Embryonic facial prominence (tissue), 1 donor: ENCODE results near the gene ISCU.

Source experiments
- DNase-seq: peaks from one replicate; pipeline ENCODE4 v3.0.0-alpha.2; 2016; ENCODE audit errors: extremely low spot score

ISCU gene

DNA sequence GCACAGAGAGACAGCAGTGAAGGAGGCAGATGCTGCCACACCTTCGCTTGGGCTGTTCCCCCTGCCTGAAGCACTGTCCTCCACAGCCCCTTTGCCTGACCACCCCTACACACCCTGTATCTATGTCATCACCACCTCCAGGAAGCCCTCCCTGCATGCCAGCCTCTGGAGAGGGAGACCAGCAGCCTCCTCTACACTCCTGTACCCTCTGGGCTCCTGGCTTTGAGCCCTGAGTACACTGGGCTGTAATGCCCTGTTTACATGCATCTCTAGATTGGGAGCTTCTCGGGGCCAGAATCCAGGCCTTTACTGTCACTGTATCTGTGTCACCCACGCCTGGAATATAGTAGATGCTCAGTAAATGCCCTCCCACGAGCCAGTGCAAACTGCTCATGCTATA lies 41.3 kb downstream of the ISCU start:
- no peak for DNase-seq

GRCh38 chr12:108604208-108604941 lies 42.0 kb downstream of the ISCU start:
- no peak for DNase-seq

- no peak for DNase-seq
Observed at GRCh38 chr12:108605000-108605689, 42.7 kb downstream of the ISCU start.

- no peak for DNase-seq
Observed at GRCh38 chr12:108605690-108606406, 43.5 kb downstream of the ISCU start.

GRCh38 chr12:108606492-108606891 lies 44.1 kb downstream of the ISCU start:
- DNase-seq: no peak

DNA sequence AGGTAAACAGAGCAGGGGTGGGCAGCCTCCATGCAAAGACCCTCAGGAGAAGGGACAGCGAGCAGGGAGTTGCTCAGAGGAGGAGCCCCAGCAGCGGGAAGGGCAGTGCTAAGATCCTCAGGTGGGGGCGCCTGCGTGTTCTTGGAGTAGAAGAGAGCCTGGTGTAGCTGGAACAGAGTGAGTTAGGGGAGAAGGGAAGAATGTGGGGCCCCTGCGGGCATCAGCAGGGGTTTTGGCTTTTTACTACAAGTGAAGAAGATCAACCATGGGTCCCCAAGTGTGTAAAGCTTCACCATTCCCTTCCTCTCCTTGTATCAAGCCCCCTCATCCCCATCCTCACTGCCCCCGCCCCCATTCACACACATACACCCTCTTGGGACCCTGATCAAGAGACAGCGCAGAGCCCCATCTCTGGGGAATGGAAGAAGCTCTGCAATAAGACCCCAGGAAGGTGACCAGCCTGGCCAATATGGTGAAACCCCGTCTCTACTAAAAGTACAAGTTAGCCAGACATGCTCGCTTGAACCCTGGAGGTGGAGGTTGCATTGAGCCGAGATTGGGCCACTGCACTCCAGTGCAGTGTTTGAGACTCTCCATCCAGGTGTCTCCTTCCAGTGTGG lies 45.7 kb downstream of the ISCU start:
- no peak for DNase-seq

GRCh38 chr12:108608616-108609015 lies 46.2 kb downstream of the ISCU start:
- DNase-seq: no peak

- DNase-seq: peak; percentile 76
Observed at GRCh38 chr12:108609537-108610335, 47.3 kb downstream of the ISCU start.

- no peak for DNase-seq
Observed at GRCh38 chr12:108610336-108610815, 48.0 kb downstream of the ISCU start.

DNA sequence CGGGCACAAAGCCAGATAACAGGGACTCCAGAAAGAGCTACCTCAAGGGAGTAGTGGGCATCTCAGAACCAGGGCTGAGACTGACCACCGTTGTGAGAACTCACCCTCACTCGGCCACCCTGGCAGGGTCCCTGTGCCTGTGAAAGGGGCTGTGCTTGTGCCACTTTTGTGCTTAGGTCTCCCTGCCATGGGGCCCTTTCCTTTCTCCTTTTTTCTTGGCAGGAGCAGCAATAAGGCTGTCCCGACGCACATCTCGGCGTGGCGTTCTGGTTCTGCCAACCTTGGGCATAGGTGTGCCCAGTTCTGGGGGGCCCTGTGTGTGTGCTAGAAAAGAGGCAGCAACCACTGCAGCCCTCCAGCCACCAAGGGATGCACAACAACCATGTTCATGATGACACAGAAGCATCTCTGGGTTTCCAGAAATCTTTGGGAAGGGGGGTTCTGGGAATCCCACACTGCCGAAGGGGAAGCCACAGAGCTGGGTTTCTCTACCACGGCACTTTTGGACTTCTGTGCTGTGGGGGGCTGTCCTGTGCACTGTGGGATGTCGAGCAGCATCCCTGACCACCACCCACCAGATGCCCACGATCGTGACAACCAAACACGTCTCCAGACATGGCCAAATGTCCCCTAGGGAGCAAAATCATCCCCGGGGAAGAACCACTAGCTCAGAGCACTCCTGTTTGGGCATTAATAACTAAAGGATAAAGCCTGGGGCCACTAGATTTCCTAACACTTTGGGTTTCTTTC lies 48.6 kb downstream of the ISCU start:
- no peak for DNase-seq

DNA sequence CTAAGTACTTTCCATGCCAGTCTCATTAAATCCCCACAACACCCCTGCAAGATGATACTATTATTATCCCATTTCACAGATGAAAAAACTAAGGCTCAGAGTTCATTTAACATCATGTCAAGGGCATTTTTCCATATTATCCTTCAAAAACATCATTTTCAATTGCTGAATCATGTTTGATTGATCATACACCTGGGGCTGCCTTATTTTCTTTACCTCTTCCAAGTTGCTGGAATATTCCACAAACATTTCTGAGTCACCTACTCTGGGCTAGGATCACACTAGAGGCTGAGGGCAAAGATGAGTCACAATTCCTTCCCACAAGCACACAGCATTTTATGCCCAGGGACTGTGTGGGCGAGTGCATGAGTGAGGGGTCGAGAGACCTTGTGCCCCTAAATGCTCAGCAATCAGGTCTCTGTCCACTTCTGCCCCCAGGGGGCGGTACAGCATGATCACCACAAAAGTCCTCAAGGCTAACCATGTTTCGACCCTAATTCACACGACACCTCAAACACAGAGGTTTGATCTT lies 49.6 kb downstream of the ISCU start:
- no peak for DNase-seq

- no peak for DNase-seq
Observed at GRCh38 chr12:108612788-108613282, 50.4 kb downstream of the ISCU start.

DNA sequence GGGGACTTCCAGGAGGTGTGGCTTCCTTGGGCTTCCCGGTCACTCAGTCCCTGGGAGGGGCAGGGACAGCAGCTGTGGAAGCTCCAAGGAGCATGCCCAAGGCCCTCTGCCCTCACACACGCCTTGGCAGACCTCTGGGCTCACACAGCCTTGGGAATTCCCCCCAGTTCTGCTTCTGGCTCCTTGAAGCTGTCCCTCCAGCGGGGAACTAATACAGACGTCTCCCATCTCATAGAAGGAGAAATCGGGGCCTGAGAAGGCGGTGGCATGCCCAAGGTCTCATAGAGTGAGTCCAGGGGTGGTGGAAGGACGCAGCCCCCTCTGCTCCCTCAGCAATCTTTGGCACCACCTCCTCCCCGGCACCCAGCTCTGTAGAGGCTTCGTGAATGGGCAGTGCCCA lies 51.2 kb downstream of the ISCU start:
- DNase-seq: no peak

- no peak for DNase-seq
Observed at GRCh38 chr12:108614041-108614440, 51.6 kb downstream of the ISCU start.

DNA sequence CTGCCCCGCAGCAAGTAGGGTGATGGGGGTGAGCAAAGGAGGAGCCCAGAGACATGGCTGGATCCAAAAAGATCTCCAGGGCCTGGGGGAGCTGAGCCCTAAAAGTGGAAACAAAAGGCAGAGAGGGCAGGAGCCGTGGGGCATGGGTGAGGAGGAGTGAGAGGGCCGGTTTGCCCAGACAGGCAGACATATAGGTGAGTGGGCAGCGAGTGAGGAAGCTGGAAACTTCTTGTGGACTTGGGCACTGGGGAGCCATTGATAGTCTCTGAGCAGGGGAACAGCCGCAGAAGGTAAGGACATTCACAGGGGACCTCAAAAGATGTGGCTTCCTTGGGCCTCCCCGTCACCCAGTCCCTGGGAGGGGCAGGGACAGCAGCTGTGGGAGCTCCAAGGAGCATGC lies 52.2 kb downstream of the ISCU start:
- DNase-seq: no peak

GRCh38 chr12:108615918-108616317 lies 53.5 kb downstream of the ISCU start:
- no peak for DNase-seq

- no peak for DNase-seq
Observed at GRCh38 chr12:108616359-108616758, 54.0 kb downstream of the ISCU start.

DNA sequence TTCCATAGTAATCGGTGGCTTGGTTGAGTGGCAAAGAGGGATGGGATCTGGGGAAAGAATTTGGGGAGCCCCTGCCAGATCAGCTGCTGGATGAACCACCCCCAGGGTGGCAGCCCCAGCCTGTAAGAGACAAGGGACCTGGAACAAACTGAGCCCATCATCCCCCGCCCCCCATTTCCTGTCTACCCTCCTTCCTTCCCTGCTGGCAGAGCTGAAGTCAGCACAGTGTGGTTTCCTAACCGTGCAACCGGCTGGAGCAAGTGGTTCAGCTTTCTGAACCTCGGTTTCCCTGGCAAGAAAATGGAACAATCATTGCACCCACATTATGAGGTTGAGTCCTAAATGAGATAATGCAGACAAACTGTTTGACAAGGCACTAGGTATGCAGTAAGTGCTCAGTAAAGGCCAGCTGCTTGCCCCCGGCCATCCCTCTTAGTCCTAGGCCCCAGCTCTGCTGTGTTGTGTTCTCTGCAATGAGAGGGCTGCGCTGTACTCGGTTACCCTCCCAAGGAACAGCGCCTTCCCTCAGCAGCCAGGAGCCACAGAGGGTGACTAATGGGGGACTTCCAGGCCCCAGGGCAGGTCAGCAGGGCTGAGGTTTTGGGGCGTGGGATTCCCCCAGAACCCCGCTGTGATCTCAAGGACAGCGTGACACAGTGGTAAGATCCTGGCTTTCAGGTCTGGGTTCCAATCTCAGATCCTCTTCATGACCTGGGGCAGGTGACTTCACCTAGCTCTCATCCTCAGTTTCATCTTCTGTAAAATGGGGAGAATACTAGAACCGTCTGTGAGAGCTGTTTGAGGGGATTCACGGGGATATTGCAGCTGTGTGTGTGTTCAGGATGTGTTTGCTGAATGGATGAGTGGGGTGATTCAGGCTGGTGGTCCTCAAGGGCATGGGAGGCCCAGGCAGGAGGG lies 54.8 kb downstream of the ISCU start:
- DNase-seq: no peak
